Activated T-cell treated with anti-CD3 and anti-CD28 coated beads for 24 hours (primary cell): ENCODE measurements around the gene AP4M1.

ENCODE experiments used
- DNase-seq: peaks from one replicate; pipeline ENCODE4 v3.0.0-alpha.2; 2020; ENCODE audit warnings: low read depth

AP4M1 gene, protein sequence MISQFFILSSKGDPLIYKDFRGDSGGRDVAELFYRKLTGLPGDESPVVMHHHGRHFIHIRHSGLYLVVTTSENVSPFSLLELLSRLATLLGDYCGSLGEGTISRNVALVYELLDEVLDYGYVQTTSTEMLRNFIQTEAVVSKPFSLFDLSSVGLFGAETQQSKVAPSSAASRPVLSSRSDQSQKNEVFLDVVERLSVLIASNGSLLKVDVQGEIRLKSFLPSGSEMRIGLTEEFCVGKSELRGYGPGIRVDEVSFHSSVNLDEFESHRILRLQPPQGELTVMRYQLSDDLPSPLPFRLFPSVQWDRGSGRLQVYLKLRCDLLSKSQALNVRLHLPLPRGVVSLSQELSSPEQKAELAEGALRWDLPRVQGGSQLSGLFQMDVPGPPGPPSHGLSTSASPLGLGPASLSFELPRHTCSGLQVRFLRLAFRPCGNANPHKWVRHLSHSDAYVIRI

DNA sequence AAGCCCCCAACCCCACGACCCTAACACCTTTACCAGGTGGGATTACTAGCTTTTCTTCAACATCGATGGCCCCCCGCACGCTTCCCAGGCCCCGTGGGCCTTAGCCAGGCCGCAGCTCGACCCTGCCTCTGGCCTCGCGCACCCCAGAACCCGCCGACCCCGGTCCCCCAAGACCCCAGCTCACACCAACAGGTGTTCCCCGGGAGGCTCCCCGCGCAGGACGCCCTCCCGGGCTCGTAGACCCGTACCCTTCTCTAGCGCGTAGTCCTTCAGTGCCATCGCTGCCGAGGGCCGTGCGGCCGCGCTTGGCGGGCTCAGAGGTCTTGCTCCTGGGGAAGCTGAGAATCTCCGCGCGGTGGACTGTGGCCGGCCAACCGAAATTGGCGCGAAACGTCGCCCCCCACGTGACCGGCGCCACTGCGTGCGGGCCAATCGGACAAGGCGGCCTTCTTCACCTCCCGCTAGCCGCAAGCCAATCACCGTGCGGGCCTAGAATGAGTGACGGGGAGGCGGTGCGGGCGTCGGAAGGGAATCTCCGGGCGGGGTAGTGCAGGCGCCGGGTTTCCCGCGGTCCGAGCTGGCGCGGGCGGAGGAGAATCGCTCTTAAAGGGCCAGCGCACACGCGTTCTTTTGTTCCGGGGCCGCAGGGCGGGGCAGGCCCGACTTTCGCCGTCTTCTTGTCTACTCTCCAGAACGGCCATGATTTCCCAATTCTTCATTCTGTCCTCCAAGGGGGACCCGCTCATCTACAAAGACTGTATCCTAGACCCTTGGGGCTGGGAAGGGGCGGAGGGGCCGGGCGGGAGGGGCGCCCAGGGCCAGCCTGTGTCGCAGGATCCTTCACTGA lies at the start of gene AP4M1, which contains the start of gene MCM7:
Gene AP4M1, plus strand, starts transcription at position 628 of the 847 bp plus-strand sequence. Its CDS starts 72 bp downstream, at position 700.
Gene MCM7, minus strand, starts transcription at position 382 of the 847 bp plus-strand sequence. Its CDS starts 103 bp downstream, at position 279.
- DNase-seq, result peak; percentile 98

DNA sequence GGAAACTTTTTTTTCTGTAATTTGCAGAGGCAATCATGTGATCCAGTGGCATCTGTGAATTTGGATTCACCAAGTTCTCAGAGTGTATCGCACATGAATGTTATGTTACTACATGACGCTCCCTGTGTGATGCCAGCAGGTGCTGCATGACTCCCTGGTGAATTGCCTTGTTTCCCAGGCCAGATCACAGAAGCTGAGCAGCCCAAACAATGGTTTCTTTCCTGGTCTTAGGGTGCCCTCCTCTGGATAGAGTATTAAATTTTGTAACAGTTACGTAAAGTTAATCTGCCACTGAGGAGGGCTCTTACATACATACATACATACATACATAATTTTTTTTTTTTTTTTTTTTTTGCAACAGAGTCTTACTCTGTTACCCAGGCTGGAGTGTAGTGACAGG lies 48.2 kb upstream of the AP4M1 start:
- DNase-seq, result peak; percentile 10

DNA sequence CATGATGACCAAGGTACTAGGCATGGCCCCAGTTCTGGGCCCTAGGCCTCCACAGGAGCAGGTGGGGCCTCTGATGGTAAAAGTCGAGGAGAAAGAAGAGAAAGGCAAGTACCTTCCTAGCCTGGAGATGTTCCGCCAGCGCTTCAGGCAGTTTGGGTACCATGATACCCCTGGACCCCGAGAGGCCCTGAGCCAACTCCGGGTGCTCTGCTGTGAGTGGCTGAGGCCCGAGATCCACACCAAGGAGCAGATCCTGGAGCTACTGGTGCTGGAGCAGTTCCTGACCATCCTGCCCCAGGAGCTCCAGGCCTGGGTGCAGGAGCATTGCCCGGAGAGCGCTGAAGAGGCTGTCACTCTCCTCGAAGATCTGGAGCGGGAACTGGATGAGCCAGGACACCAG lies 44.4 kb upstream of the AP4M1 start:
- DNase-seq, result no peak

DNA sequence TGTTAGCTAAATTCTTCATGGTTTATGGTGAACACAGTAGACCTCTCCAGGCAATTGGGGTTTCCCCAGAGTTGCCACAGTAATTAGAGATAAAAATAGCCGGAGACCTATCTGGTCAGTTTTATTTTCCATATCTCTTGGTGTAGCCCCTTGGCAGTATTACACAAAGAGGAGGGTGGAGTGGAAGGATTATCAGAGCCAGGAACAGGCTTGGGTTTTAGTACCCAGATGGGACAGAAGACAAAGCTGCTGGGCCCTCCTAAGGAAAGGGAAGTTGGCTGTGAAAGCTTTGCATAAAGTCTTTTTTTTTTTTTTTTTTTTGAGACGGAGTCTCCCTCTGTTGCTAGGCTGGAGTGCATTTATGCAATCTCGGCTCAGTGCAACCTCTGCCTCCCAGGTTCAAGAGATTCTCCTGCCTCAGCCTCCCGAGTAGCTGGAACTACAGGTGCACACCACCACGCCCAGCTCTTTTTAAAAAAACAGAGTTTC lies 42.1 kb upstream of the AP4M1 start:
- DNase-seq, result no peak

DNA sequence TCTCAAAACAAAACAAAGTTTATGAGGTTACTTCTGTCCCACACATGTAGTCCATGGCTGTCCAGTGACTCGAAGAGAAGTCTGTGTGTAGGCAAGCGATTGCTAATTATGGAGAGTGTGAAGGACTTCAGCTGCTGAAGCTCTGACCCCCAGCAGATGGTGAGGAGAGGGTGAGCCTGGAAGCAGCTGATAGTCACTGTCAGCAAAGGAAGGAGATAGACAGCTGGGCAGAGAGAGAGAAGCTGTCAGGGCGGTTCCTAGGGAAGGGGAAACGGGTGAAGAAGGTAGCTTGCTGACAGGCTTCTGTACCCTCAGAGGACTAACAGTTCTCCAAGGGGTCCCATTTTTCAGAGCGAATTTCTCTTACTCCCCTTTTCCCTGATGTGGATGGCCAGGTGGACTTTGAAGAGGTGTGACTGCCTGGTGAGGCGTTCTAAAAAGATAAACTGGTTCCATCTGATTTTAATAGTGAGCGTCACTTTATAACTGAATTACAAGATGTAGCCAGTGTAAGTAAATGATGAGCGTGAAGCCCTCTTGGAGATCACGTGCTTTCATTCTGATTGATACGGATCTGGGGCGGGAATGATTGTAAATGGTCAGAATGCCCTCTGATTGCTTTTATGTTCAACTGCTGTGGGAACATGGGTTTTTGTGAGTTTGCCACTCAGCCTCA lies 39.8 kb upstream of the AP4M1 start:
- DNase-seq, result no peak

DNA sequence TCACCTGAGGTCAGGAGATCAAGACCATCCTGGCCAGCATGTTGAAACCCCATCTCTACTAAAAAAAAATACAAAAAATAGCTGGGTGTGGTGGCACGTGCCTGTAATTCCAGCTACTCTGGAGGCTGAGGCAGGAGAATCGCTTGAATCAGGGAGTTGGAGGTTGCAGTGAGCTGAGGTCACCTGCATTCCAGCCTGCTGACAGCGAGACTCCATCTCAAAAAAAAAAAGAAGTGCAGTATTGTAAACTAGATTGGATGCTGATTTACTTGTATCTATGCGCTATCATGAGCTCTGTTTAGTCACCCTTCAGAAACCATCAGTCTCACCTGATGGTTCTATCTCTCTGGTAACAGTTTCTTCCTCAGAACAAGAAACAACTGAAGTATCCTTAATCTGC lies 38.1 kb upstream of the AP4M1 start:
- no peak for DNase-seq

DNA sequence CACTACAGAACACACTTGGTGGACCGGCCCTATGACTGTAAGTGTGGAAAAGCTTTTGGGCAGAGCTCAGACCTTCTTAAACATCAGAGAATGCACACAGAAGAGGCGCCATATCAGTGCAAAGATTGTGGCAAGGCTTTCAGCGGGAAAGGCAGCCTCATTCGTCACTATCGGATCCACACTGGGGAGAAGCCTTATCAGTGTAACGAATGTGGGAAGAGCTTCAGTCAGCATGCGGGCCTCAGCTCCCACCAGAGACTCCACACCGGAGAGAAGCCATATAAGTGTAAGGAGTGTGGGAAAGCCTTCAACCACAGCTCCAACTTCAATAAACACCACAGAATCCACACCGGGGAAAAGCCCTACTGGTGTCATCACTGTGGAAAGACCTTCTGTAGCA lies 37.3 kb upstream of the AP4M1 start:
- DNase-seq, result no peak

DNA sequence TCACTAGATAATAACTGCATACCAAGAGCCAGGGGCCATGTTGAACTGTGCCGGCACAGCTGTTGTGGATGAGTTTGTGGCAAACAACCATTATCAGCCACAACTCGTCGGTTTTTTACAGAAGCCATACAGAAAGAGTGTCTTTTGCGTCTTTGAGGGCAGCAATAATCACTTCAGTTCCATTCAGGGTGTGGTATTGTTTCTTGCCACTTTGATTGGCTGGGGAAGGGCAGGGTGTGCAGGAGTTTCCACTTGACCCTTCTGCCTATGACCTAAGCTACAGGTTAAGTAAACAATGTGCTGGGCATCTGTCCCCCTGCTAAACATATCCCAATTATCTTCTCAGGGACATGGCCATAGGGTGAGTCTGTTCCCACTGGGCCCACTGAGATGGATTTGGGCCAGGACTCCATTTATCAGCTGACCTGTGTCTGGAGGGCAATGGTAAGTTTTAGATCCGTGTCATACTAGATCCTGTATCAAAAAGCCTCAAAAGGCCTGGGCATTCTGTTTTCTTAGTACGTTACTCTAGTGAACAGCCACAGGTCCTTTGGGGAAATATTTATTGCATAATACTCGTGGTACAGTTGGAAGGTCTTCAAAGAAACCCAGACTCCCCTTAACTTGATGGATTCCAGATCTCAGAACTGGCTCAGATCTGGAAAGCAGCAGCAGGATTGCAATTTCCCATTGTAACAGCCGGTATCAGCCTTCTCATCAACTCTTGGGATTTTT lies 35.8 kb upstream of the AP4M1 start:
- no peak for DNase-seq

DNA sequence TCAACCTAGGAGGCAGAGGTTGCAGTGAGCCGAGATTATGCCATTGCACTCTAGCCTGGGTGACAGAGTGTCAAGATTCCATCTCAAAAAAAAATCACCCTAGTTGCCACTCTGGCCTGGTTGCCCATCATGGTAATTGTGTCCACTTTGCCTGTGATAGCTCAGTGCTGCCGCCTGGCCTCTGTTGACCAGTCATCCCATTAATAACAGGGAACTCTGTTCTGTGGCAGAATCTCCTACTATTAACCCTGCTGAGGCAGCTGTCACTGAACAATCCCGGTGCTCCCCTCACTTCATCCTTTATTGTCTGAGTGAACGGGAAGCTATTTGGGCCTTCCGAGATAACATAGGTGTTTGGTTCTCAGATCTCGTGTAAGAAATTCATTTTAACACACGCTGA lies 34.5 kb upstream of the AP4M1 start:
- no peak for DNase-seq

DNA sequence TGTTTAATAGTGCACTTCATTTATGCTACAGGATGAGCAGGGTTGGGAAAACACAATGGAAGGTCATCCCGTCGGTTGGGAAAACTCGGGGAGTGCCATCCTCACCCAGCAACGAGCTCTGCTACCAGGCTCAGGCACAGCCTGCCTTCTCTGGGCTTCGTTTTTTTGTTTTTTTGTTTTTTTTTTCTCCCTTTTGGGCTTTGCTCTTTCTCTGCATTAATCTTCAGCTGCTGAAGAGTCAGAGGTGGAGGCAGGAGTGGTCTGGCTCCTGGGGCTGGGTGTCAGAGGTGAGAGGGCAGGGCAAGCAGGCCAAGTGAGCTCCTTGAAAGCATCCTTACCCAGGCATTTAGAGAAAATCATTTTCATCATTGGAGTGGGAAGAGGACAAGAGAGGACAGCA lies 31.5 kb upstream of the AP4M1 start:
- DNase-seq, result no peak

DNA sequence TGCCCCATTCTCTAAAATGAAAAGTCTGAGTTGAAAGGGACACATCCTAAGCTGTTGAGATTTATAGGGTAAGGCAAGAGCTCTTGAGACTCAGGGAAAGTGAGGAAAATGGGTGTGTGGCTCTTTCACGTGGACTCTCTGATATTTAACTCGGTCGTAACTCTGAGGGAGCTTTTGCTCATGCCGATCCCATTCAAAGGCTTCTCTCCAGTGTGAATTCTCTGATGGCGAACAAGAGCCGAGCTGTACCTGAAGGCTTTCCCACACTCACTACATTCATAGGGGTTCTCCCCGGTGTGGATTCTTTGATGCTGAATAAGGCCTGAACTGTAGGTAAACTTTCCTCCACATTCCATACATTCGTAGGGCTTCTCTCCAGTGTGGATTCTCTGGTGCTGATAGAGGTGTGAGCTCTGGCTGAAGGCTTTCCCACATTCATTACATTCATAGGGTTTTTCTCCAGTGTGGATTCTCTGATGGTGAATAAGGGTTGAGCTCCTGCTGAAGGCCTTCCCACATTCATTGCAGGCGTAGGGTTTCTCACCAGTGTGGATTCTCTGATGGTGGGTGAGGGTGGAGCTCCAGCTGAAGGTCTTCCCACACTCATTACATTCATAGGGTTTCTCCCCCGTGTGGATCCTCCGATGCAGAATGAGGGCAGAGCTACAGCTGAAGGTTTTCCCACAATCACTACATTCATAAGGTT lies 30.3 kb upstream of the AP4M1 start:
- no peak for DNase-seq

DNA sequence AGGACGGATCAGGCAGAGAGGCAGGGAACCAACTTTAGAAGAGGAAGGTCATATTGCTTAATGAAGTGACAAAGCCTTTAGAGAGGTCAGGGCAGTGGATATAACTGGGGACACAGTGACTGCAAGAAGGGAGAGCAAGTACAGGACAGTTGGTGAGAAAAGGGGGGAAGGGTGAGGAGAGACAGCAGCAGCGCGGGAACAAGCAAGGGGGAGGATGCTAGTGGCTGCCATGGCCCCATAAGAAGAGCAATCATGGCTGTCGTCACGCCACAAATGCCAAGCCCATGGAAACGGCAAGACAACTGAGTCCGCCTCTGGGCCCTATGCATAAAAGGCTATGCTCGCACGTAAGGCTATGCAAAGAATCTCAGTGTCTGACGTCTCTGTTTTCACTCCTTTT lies 29.0 kb upstream of the AP4M1 start:
- DNase-seq, result no peak

DNA sequence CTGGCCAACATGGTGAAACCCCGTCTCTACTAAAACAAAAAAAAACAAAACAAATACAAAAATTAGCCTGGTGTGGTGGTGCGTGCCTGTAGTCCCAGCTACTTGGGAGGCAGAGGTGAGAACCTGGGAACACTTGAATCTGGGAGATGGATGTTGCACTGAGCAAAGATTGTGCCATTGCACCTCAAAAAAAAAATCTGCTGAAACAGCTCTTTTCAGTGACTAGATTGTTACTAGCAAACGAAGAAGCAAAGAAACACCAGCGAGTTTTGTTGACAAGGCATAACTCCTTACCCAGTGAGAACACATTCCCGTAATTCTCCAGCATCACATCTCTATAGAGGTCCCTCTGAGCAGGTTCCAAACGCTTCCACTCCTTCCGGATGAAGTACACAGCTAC lies 26.6 kb upstream of the AP4M1 start:
- DNase-seq, result no peak

DNA sequence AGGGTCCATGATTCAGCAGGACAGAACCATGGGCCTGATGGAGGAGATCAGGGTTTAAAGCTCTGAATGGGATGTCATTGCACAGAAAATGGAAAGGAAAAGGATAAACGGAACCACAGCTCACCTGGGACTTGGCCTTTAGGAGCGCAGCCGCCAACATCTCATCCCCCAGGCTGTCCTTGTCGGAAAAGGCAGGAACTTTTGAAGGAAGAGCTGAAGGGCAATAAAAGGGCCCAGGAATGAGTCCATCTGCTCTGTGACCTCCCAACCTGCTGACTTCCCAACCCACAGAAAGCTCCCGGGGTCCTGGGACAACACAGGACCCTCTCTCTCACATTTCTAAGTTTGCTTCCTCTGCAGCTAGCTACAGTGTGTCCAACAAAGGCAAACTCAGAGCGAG lies 26.0 kb upstream of the AP4M1 start:
- no peak for DNase-seq

DNA sequence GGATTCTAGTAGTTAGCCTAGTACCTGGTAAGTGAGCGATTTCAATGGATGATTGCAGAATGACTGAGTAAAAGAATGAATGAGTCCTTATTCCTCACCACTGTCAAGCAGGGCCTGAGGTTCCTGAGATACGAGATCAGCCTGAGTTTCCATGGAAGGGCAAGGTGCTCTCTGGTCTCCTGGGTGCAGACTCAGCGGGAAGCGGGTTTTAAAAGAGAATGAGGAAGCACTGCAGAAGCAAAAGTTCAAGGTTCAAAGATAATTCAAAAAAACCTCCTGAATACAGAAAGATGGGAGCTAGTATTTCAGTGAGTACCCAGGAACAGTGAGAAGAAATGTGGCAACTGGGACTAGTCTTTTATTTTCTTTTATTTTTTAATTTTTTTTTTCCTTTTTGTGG lies 24.2 kb upstream of the AP4M1 start:
- no peak for DNase-seq

DNA sequence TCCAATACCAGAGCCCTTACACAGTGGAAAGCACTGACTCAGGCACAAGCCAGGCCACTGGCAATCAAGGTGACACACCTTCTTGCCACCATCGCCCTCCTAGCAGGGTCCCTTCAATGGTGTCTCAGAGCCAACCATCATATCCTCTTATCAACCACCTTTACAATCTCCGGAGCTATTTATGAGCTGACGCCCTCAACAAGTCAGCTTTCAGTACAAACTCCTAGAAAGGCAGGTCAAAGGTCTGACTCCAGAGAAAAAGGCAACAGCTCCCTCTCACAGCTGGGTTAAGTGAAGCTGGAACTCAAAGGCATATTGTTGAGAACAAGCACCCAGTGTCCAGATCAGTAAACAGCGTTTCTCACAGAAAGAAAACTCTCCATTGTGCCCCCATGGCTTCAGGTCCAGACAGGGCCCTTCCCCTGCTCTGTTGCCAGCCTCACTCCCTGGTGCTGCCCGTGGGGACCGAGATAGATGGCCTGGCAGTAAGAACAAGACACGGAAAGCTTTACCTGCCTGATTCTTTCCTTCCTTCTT lies 22.4 kb upstream of the AP4M1 start:
- no peak for DNase-seq

DNA sequence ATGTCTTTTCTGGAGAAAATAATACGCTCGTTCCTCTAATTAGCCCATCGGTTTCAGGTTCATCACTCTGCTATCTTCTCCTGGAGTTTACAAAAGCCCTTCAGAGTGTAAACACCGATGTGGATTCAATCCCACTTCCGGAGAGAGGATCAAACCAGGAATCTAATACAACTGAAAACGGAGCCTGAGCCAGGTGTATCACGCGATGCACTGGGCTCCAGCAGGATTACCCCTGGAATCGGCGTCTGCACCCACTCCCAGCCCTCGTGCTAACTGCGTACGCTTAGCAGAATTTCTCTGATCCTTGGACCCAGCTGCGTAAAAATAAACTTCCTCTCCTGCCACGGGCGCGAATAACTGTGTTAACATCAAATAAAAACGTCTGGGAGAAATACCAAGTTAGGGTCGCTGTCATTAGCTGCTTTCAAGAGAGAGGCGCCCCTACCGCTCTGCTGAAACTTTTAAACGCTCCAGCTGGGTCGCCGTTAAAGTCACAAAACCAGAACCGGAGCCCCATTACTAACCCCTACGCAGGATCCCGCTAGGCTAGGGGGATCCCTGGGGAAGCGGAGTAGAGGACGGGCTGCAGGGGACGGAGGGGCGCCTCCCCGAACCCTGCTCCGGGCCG lies 20.4 kb upstream of the AP4M1 start:
- no peak for DNase-seq

DNA sequence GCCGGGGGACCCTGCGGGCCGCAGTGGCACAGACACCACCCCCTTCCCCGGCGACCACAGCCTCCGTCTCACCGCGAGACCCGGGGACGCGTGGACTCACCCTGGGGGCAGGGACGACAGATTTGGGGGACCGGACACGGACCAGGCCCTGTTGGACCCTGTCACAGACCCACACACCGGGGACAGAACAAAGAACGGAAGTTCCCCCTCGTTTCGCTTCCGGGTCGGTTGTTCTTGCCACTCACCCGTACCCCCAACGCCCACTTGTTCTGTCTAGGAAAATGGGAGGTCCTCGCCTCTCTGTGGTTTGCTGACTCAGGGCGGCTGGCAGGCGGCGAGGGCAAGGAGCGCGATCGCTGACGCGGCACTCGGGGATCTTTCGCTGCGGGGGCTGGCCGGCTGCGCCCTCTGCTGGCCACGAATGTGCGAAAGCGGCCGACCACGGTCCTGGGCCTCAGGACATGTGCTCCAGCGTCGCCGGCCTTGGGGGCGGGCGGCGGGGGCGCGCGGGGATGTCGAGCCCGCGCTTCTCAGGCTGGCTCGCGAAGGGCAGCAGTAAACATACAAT lies 19.8 kb upstream of the AP4M1 start, which contains the start of gene ZNF3:
Gene ZNF3, minus strand, starts transcription at position 189 of the 568 bp plus-strand sequence. CDS start 4,366 bp downstream, outside the sequence.
- DNase-seq, result peak; percentile 98

DNA sequence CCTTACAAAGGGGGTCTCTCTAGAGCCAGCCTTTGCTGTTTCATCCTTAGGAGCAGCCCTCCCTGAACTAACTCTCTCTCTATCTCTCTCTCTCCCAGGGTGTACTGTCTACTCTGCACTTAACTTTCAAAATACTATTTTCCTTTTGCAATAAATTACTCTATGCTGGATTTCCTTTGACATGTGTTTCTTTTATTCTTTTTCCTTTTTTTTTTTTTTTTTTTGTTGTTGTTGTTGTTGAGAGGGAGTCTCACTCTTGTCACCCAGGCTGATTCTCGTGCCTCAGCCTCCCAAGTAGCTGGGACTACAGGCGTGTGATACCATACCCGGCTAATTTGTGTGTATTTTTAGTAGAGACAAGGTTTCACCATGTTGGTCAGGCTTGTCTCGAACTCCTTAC lies 18.5 kb upstream of the AP4M1 start:
- DNase-seq, result no peak

DNA sequence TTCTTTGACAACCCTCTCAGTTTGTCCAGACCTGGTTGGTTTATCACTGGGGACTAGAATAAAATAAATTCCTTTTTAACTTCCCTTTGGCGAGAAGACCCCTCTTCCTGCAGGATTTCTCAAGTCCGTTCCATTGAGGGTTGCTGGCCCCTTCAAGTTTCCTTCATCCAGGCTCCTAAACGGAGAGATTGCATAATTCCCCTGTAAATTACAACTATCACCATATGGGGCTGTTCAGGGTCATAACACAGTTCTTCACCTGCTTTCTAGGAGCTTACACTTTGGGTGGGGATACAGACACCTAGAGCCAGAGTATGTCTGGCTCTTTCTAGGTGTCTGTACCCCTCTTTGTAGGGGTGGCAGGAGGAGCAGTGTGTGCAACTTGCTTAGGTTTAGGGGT lies 15.9 kb upstream of the AP4M1 start:
- DNase-seq, result no peak
